ENCODE data around the gene DAP3.
"Not testable (repeated sequence)": the region's sequence is repeated elsewhere in the genome, so short reads cannot be mapped to it uniquely, and the experiment has no call there.

DAP3 gene

GRCh38 chr1:155689081-155689607 lies at the start of gene DAP3:
DAP3 (plus strand) TSS chr1:155689091; CDS start chr1:155709780, 20,689 bp downstream.
- not testable (repeated sequence) for DNase-seq (ENCODE audit: low read depth)

GRCh38 chr1:155640367-155640766 lies 48.5 kb upstream of the DAP3 start:
- no peak for DNase-seq (ENCODE audit: low read depth)

- DNase-seq (ENCODE audit: low read depth) = not testable (repeated sequence)
Observed at GRCh38 chr1:155642559-155643180, 46.2 kb upstream of the DAP3 start.

- DNase-seq (ENCODE audit: low read depth) = no peak
Observed at GRCh38 chr1:155643230-155643629, 45.7 kb upstream of the DAP3 start.

GRCh38 chr1:155645034-155645598 lies 43.8 kb upstream of the DAP3 start:
- DNase-seq (ENCODE audit: low read depth) = no peak

- DNase-seq (ENCODE audit: low read depth) = peak; percentile 35
Observed at GRCh38 chr1:155645648-155646047, 43.2 kb upstream of the DAP3 start.

- DNase-seq (ENCODE audit: low read depth) = peak; percentile 38
Observed at GRCh38 chr1:155646307-155646706, 42.6 kb upstream of the DAP3 start.

- DNase-seq (ENCODE audit: low read depth) = peak; percentile 92
Observed at GRCh38 chr1:155648207-155649147, 40.4 kb upstream of the DAP3 start.

- DNase-seq (ENCODE audit: low read depth) = no peak
Observed at GRCh38 chr1:155649676-155650075, 39.2 kb upstream of the DAP3 start.

- DNase-seq (ENCODE audit: low read depth) = no peak
Observed at GRCh38 chr1:155650231-155650757, 38.6 kb upstream of the DAP3 start.

GRCh38 chr1:155651861-155652661 lies 36.8 kb upstream of the DAP3 start:
- no peak for DNase-seq (ENCODE audit: low read depth)

- no peak for DNase-seq (ENCODE audit: low read depth)
Observed at GRCh38 chr1:155652951-155653350, 35.9 kb upstream of the DAP3 start.

- no peak for DNase-seq (ENCODE audit: low read depth)
Observed at GRCh38 chr1:155657463-155657862, 31.4 kb upstream of the DAP3 start.

GRCh38 chr1:155661239-155661638 lies 27.7 kb upstream of the DAP3 start:
- DNase-seq (ENCODE audit: low read depth) = not testable (repeated sequence)

- no peak for DNase-seq (ENCODE audit: low read depth)
Observed at GRCh38 chr1:155669233-155670162, 19.4 kb upstream of the DAP3 start.

GRCh38 chr1:155671750-155672149 lies 17.1 kb upstream of the DAP3 start:
- no peak for DNase-seq (ENCODE audit: low read depth)

GRCh38 chr1:155673003-155673402 lies 15.9 kb upstream of the DAP3 start:
- no peak for DNase-seq (ENCODE audit: low read depth)

- DNase-seq (ENCODE audit: low read depth) = no peak
Observed at GRCh38 chr1:155678027-155678426, 10.9 kb upstream of the DAP3 start.

GRCh38 chr1:155678992-155679391 lies 9.9 kb upstream of the DAP3 start:
- DNase-seq (ENCODE audit: low read depth) = not testable (repeated sequence)

- no peak for DNase-seq (ENCODE audit: low read depth)
Observed at GRCh38 chr1:155680531-155680930, 8.4 kb upstream of the DAP3 start.

Data from iris pigment epithelial cell (primary cell).